ENCODE results near the gene SF3B6.
A peak's percentile ranks its signal among the peaks of the same experiment; 100 is the strongest.

The SF3B6 gene

GRCh38 chr2:24082787-24083566, 6.9 kb upstream of the SF3B6 start:
- Histone ChIP-seq H3K36me3 (ENCODE audit: insufficient read depth, low read length) (no peaks in the 10 kb centered on the region), H3K4me3 (ENCODE audit: low read depth, low read length, poor library complexity, severe bottlenecking) (peak overlapping the region; percentile 65)
- TF ChIP-seq EZH2 (IDR thresholded peaks at IDR 0.05; ENCODE audit: borderline replicate concordance, low read length): no peak
- TF ChIP-seq, protein P1, sequence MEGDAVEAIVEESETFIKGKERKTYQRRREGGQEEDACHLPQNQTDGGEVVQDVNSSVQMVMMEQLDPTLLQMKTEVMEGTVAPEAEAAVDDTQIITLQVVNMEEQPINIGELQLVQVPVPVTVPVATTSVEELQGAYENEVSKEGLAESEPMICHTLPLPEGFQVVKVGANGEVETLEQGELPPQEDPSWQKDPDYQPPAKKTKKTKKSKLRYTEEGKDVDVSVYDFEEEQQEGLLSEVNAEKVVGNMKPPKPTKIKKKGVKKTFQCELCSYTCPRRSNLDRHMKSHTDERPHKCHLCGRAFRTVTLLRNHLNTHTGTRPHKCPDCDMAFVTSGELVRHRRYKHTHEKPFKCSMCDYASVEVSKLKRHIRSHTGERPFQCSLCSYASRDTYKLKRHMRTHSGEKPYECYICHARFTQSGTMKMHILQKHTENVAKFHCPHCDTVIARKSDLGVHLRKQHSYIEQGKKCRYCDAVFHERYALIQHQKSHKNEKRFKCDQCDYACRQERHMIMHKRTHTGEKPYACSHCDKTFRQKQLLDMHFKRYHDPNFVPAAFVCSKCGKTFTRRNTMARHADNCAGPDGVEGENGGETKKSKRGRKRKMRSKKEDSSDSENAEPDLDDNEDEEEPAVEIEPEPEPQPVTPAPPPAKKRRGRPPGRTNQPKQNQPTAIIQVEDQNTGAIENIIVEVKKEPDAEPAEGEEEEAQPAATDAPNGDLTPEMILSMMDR (IDR thresholded peaks at IDR 0.05; ENCODE audit: low read length): no peak

DNA sequence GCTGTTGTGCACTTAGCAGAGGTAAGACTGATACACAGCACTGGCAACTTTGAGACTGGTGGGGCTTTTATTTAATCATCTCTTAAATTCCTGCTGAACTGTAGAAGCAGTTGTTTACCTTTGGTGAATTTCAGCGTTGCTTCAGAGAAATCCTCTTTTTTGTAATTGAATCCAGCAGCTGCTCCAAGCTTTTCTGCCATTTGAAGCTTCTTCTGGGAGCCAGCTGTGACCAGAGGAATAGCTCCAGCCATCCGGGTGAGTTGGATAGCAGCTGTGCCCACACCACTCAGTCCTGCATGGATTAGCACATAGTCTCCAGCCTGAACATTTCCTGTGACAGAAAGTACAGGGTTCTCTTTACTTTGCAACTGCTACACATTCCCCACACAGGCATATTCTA, 4.6 kb upstream of the SF3B6 start:
- peaks cover 27% of the 10 kb centered on the region for H3K4me1 ChIP-seq (ENCODE audit: insufficient read depth, low read length, severe bottlenecking)
- no peak overlapping the region for H3K4me2 ChIP-seq (ENCODE audit: low read length)
- no peak overlapping the region for H3K27ac ChIP-seq (ENCODE audit: low read depth, low read length, poor library complexity, severe bottlenecking)
- TF ChIP-seq, protein P1 (IDR thresholded peaks at IDR 0.05; ENCODE audit: low read length): no peak
- TF ChIP-seq EZH2 (IDR thresholded peaks at IDR 0.05; ENCODE audit: borderline replicate concordance, low read length): no peak
- no peaks in the 10 kb centered on the region for H3K9me2 ChIP-seq (ENCODE audit: low read depth, low read length)
- H4K20me1 ChIP-seq (ENCODE audit: insufficient read depth, low read length): no peaks in the 10 kb centered on the region
- H2AFZ ChIP-seq (ENCODE audit: low read length): no peak overlapping the region
- H3K27me3 ChIP-seq (ENCODE audit: insufficient read depth, low read length): no peaks in the 10 kb centered on the region
- no peaks in the 10 kb centered on the region for H3K9me3 ChIP-seq (ENCODE audit: low read length)
- H3K9ac ChIP-seq (ENCODE audit: low read length): no peak overlapping the region
- H3K36me3 ChIP-seq (ENCODE audit: insufficient read depth, low read length): no peaks in the 10 kb centered on the region
- peaks cover 2% of the 10 kb centered on the region for H3K79me2 ChIP-seq (ENCODE audit: insufficient read depth, low read length)
- no peak overlapping the region for H3K4me3 ChIP-seq (ENCODE audit: low read depth, low read length, poor library complexity, severe bottlenecking)
- no peaks in the 10 kb centered on the region for H3F3A ChIP-seq (ENCODE audit: insufficient read depth, low read length)

More at GRCh38 chr2:24082787-24083566, 6.9 kb upstream of the SF3B6 start:
- Histone ChIP-seq H3K4me1 (ENCODE audit: insufficient read depth, low read length, severe bottlenecking) (peaks cover 18% of the 10 kb centered on the region), H3K27me3 (ENCODE audit: insufficient read depth, low read length) (no peaks in the 10 kb centered on the region), H4K20me1 (ENCODE audit: insufficient read depth, low read length) (no peaks in the 10 kb centered on the region), H3K27ac (ENCODE audit: low read depth, low read length, poor library complexity, severe bottlenecking) (peak overlapping the region; percentile 66), H3K4me2 (ENCODE audit: low read length) (peak overlapping the region; percentile 71), H3K9me3 (ENCODE audit: low read length) (no peaks in the 10 kb centered on the region), H2AFZ (ENCODE audit: low read length) (peak overlapping the region; percentile 60), H3K9ac (ENCODE audit: low read length) (peak overlapping the region; percentile 64; the same call in 1 of the 2 replicates), H3K9me2 (ENCODE audit: low read depth, low read length) (no peaks in the 10 kb centered on the region), H3K79me2 (ENCODE audit: insufficient read depth, low read length) (no peaks in the 10 kb centered on the region), H3F3A (ENCODE audit: insufficient read depth, low read length) (no peaks in the 10 kb centered on the region)

- Histone ChIP-seq H3K4me1 (ENCODE audit: insufficient read depth, low read length, severe bottlenecking) (peaks cover 21% of the 10 kb centered on the region), H3K79me2 (ENCODE audit: insufficient read depth, low read length) (peaks cover 10% of the 10 kb centered on the region), H3K4me2 (ENCODE audit: low read length) (peak overlapping the region; percentile 69), H3K9me3 (ENCODE audit: low read length) (no peaks in the 10 kb centered on the region), H4K20me1 (ENCODE audit: insufficient read depth, low read length) (no peaks in the 10 kb centered on the region), H3K27ac (ENCODE audit: low read depth, low read length, poor library complexity, severe bottlenecking) (no peak overlapping the region), H2AFZ (ENCODE audit: low read length) (no peak overlapping the region), H3K9ac (ENCODE audit: low read length) (peak overlapping the region; percentile 62), H3K4me3 (ENCODE audit: low read depth, low read length, poor library complexity, severe bottlenecking) (peak overlapping the region; percentile 78), H3K27me3 (ENCODE audit: insufficient read depth, low read length) (no peaks in the 10 kb centered on the region), H3K9me2 (ENCODE audit: low read depth, low read length) (no peaks in the 10 kb centered on the region), H3K36me3 (ENCODE audit: insufficient read depth, low read length) (peaks cover 10% of the 10 kb centered on the region; the same call in 1 of the 2 replicates), H3F3A (ENCODE audit: insufficient read depth, low read length) (no peaks in the 10 kb centered on the region)
- no peak for TF ChIP-seq EZH2 (IDR thresholded peaks at IDR 0.05; ENCODE audit: borderline replicate concordance, low read length)
- TF ChIP-seq, protein P1 (IDR thresholded peaks at IDR 0.05; ENCODE audit: low read length): no peak
Measured at GRCh38 chr2:24077879-24078278, 1.8 kb upstream of the SF3B6 start.

Data from OCI-LY1 (cell line).